Amniotic stem cell (primary cell): ENCODE measurements around the gene PNO1.
"Not testable (repeated sequence)": the region's sequence is repeated elsewhere in the genome, so short reads cannot be mapped to it uniquely, and the experiment has no call there.

Experiments used
- DNase-seq: peaks from one replicate; lab custom pipeline; 2025; lab: John Stamatoyannopoulos, UW

PNO1 gene

DNA sequence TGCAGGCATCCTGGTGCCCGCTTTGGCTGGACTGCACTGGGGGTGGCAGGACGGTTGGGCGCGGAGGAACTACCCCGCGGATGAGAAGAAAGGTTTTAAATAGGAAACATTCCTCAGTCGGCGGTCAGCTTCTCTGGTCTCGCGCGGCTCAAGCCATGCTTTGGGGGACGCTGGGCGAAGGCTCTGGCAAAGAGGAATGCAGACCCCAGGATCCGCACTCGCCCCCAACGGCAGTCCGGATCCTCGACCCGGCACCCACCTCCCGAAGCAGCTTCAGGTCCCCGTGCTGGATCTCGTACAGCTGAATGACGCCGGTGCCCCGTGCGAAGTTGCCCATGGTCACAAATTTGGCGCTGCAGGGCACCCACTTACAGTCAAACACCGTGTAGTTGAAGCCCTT, 686 bp upstream of the PNO1 start:
- peak; percentile 1 for DNase-seq

DNA sequence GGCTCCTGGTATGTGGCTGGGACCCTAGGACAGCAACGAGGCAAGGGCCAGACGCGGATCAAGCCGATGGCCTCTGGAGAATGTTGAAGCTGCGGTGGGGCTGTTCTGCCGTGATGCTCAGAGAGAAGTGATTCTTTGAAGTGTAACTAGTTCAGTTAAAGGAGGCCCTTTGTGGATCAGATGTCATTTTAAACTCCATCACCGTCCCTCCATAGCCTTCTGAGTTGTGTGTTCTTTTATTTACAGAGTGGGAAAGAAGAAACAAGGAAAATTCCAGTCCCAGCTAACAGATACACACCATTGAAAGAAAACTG, 403 bp downstream of the PNO1 start:
- no peak for DNase-seq

DNA sequence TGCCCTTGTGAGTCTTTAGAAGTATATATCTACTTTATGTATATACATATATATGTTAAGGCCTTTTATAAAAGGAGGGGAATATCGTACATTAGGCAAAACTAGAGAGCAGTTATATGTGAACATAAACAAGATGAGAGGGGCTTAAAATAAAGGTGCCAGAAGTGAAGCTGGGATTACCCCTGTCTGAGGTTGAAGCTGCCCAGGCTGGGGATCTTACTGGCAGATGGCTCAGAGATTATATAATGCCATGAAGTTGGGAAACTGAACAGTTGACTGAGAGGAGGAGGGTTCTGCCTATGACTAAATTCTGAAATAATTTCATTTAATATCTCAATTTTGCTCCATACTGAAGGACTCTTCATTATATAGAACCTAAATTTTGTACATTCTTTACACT, 6.0 kb downstream of the PNO1 start:
- DNase-seq, result no peak

DNA sequence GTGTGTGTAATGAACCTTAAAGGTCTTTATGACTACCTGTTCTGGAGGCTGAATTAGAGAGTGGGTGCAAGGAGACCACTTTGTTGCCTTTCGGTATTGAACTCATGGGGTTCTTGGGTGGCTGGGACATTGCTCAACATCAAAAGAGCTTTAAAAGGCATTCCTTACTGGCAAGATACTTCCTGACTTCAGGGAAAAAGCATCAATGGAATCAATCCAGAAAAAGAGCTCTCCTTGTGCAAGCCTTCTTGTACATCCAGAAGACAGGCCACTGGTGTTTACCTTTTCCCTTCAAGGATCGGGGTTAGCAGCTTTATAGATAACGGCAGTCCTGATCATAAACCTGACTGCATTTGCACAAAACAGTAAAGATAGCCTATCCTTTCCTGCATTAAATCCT, 9.5 kb downstream of the PNO1 start:
- no peak for DNase-seq

DNA sequence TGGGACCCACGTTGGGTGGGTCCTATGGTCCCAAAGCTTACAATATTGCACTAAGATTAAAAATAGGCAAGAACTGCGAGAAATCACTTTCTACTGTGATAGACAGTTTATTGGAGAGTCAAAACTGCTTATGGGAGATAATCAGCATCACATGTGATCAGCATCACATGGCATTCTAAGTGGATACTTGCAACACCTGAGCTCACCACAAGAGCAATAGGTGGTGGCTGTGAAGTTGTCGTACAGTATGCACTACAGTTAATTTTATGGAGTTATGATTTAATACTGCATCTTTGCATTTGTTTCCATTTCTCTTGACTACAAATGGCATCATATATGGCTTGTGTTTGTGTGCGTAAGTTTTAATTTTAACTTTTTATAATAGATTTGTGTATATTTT, 11.6 kb downstream of the PNO1 start:
- DNase-seq, result no peak

DNA sequence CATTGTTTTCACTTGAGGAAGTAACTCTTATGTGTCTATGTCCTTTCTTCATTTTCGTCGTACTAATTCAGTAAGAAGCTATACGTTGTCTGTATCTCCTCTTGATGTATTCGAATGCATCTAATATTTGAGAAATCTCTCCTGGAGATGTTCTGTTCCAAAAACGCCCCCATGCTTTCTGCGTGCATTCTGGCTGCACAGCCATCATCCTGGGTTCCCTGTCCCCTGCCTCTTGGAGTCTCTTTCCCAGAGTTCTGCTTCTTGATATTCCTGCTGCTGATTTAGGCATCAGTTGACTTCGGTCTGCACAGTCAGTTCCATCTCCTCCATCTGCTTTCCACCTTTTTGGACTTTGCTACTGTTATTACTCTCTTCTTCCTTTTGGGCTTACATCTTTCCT, 13.5 kb downstream of the PNO1 start:
- DNase-seq, result no peak

DNA sequence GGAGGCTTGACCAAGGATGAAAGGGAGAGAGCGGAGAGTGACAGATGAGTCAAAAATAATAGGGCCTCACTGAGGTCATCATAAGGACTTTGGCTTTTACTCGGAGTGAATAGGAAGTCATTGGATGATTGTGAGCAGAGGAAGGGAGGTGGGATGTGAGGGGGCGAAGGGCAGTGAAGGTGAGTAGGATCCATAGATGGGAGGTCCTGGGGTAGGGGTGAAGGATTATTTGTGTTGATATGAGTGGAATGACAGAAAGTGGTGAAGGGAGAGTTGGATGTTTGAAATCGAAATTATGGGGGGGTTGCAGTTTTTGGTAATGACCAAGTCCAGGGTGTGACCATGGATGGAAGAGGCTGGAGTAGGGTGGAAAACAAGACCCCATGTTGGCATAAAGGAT, 14.0 kb downstream of the PNO1 start:
- DNase-seq, result no peak

DNA sequence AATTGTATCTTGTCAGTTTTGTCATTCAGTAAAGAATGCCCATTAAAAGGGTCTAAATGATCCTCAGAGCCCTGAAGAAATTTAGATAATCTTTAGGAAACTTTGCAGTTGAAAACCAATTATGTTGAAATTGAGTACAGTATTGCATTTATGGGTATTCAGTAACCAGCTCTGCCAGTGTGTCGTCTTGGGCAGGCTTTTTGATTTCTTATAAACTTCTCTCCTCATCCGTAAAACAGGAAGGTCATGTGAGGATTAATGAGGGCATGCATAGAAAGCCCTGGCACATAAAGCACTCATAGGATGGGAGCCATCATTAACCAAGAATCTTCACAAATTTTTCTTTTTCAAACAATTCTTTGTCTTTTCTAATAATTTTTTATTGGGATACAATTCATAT, 14.8 kb downstream of the PNO1 start:
- no peak for DNase-seq

DNA sequence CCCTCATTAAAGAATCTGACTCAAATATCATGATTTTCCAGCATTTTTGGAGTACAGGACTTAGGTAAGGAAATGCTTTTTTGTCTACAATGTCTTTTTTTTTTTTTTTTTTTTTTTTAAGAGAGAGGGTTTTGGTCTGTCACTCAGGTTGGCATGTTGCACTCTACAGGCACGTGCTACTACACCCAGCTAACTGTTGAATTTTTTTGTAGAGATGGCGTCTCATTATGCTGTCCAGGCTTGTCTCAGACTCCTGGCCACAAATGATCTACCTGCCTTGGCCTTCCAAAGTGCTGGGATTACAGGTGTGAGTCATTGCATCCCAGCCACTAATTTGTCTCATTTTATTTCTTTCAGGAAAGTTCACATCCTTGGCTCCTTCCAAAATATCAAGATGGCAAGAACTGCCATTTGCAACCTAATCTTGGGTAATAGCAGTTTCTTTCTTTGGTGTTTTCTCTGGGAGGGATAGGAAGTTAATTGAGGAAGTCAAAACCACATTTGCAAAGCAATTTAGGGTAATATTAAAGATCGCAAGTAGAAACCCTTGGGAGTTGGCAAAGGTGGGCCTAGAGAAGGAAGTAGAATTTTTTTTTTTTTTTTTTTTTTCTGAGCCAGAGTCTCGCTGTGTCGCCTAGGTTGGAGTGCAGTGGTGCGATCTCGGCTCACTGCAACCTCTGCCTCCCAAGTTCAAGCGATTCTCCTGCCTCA, 15.5 kb downstream of the PNO1 start:
- no peak for DNase-seq

DNA sequence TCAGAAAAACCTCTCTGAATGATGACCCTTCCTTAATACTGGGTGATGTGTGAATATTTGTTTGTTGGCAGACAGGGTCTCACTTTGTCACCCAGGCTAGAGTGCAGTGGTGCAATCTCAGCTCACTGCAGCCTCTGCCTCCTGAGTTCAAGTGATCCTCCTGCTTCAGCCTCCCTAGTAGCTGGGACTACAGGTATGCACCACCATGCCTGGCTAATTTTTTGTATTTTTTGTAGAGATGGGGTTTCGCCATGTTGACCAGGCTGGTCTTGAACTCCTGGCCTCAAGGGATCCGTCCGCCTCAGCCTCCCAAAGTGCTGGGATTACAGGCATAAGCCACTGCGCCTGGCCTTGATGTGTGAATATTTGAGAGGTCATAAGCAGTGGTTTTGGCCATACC, 17.5 kb downstream of the PNO1 start:
- not testable (repeated sequence) for DNase-seq

DNA sequence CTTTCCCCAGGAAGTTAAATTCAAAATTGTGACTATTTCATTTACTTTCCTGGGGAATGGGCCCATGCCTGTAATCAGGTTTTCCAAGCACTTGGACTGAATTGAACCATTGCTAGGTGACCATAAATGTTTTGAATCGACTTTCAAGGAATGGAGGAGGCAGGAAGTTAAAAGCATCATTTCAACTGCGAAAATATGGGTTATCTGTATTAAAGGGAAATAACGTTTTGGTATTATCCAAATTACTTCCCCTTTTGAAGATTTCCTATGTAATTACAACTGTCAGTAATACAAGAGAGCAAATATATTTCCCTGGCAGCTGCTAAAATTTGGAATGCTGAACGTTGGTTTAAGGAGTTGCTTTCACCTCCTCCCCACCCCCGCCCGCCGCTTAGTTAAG, 19.0 kb downstream of the PNO1 start:
- DNase-seq, result no peak

DNA sequence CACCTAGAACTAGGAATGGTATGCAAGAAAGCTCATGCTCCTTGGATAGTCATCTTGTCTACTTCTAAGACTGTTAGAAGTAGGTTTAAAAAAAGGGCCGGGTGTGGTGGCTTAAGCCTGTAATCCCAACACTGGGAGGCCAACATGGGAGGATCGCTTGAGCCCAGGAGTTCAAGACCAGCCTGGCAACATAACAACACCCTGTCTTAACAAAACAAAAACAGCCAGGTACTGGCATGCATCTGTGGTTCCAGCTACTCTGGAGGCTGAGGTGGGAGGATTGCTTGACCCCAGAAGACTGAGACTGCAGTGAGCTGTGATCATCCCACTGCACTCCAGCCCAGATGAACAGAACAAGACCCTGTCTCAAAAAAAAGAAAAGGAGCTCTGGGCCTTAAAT, 19.9 kb downstream of the PNO1 start:
- no peak for DNase-seq

DNA sequence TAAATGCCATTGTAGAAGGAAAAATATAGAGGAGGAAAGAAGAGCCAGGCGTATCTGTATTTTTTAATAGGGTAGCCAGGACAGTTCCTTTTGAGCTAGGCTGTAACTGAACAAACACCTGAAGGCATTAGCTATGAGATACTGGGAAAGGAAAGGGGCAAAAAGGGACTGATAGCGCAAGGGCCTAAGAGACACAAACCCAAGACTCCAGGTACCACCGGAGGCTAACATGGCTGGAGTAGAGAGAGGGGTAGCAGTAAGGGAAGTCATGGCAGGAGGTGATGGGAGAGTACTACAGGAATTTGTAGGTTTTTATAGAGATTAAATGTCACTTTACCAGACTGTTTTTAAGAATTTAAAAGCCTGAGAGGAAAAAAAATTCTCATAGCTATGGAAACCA, 20.7 kb downstream of the PNO1 start:
- DNase-seq, result no peak

DNA sequence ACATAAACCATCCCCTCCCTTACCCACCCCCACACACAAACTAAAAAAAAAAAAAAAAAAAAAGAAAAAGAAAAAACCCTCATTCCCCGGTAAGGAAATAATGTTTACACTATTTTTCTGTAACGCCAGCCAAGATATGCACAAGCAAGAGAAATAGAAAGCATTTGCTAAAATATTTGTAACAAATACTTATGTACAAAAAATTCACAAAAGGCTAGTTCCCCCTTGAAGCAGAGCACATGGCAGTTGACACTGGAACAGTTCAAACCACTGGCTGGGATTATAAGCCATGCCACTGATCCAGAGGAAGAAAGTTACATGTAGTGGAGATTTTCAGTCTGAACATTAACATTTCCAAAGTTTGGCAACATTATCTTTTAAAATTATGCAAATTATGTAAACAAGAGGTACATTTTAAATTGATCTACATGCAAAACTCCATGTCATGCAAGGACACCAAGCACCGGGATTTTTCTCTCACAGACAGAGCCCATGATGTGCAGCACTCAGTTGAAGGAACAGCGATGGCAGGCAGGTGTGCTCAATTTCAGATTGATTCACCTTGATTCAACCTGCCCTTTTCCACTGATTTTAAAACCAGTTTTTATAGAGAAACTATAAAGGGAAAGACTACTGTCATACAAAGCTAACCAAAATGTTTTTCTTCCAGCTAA, 21.4 kb downstream of the PNO1 start:
- no peak for DNase-seq

DNA sequence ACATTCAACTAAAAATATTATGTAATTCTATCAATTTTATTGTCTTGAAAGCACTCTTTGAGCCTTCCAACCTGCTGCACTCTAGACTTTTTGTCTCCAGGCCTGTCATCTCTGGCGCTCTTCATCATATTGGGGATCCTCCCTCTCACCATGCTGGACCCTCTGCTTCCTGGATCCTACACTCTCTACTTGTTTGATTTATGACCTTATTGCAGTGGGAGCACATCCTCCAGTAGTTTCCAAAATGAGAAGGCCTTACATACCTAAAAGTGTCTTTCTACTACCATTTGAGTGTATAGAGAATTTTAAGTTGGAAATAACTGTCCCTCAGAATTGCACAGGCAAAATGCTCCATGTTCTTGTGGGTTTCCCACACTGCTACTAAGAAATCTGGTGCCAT, 25.2 kb downstream of the PNO1 start:
- no peak for DNase-seq

DNA sequence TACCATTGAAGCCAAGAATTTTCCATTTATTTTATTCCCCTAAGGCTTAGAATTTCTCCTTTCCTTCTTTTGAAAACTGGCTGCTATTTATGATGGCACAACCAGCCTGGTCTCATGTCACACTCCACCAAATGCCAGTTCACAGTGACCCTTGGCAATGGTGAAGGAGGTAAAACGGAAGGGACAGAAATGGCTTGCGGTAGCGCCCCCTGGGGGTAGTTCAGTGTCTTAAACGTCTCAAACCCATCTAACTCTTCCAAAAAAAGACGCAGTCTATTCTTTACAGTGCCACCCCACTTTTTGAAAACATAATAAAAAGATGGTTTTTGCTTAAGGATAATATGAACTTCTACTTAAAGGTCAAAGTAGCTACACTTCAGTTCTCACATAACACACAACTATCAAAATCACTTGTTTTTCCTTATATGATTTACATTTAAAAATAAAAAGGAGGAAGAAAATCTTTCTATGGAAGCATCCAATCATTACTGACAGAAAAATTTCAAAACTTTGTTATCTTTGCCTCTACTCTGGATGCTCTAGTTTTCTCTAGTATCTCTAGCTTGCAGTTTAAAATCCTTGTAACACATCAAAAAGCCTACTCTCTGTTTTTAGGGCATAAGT, 28.0 kb downstream of the PNO1 start:
- DNase-seq, result no peak

DNA sequence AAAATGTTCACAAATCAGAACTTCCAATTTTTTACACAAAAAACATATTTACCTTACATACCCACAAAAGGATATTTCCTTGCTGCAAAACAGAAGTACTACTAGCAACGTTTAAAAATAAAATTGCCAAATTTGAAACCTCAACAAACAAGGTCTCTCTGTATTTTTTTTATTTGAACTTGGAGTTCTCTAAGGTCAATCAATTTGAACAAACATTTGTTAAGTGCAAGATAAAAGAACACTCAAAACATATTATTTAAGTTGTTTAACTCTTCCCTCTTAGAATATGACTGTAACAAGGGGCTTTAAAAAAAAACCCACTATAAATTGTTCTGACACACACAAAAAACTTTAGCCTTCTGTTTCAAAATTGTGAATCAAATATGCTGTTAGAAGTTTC, 29.6 kb downstream of the PNO1 start:
- DNase-seq, result no peak

DNA sequence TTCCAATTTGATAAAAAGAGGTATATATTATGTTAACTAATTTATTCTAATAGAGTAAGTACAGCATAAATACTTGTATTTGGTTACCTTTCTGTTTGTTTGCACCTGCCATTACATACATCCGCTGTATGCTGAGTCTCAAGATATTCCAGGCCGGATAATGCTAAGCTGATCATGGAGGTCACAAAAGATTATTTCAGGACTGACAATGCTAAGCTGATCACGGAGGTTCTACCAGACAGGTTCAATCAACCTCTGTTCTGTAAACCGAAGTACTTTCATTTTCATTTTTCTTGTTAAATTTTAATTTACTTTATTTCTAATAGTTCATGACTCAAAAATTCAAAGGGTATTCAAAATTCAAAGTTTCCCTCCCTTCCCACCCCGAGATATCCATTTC, 31.1 kb downstream of the PNO1 start:
- no peak for DNase-seq

DNA sequence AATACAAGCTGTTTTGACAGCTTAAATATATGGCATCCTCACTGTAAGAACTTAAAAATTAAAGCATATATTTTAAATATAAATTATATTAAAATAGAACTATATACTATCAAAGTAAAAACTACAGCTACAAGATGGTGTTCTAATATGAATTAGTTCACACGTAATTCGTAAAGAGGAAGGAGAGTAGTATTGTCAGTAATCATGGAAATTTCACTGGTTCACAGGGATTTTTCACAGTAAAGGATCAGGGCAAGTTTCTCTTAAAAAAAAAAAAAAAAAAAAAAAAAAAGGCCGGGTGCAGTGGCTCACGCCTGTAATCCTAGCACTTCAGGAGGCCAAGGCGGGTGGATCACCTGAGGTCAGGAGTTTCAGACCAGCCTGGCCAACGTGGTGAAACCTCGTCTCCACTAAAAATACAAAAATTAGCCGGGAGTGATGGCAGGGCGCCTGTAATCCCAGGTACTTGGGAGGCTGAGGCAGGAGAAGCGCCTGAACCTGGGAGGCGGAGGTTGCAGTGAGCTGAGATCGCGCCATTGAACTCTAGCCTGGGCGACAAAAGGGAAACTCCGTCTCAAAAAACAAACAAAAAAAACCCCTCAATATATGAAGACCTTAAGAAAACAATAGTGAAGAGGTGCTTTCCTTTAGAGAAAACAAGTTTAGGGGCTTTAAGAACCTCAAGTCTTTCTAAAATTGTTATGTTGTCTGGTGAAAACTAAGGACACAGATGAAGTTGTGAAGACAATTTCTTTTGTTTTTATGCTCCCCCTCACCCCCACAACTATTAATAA, 32.5 kb downstream of the PNO1 start:
- no peak for DNase-seq

DNA sequence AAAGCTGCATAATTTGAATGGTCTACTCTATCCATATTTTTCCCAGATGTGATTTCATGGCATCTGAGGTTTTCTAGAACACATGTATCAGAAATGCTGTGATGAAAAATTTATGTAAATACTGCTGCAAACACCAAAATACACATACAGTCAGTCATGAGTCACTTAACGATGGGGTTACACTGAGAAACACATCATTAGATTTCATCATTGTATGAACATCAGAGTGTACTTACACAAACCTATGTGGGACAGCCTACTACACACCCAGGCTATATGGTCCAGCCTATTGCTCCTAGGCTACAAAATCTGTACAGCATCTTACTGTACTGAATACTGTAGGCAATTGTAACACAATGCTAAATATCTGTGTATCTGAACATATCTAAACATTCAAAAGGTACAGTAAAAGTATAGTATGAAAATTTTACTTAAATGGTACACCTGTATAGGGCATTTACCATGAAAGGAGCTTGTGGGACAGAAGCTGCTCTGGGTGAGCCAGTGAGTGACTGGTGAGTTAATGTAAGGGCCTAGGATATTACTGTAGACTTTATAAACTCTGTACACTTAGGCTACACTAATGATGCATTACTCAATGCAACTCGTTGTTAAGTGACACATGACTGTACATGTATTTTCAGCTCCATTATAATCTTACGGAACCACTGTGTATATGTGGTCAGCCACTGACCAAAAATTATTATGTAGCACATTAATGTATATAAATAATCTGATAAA, 33.5 kb downstream of the PNO1 start:
- DNase-seq, result no peak

DNA sequence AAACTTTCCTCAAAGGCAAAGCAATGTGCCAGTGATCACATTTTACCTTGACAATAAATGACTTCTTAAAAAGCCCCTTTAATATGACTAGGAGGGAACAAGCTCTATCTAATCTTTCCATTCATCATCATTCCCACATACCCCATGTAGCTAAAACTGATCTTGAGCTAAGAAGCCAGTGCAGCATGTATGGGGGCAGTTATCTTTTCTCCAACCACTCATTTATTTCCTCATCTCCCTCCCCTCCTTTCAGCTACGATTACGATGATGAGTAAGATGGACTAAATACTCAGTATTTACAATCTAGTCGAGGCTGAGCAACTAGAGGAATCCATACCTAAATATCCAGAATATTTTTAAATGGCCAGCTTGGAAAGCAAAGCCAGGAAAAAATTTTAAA, 35.5 kb downstream of the PNO1 start:
- DNase-seq, result no peak

DNA sequence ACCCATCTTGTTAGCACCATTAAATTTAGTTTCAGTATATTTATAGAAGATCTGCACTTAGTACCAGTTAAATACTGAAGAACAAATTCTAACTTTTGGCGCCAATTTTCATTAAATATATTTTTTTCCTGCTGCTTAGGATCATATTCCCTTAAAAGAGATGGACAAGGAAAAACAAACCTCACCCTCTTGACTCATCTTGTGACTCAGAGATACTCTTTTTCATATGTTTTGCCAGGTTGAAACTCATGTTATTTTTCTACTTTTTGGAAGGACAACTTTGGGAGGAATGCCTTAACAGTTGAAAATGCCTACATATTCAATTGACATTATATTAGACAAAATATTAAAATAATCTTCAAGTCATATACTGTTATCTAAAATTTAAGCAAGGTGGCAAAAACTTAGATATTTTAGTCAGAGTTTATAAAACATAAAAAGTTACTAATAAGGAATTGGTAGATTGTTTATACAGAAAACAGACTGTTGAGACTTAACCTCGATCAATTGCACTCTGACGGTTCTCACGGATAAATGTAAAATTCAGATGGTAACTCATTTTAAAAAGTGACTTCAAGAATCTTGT, 36.2 kb downstream of the PNO1 start:
- no peak for DNase-seq
